Suprapubic skin (tissue), 3 donors: ENCODE data around the gene SLC2A9.

Source experiments
- POLR2A ChIP-seq, 2 donors: fragments of 450-650 bp; IDR thresholded peaks; one replicate each; pipeline ENCODE4 v1.6.1; 2017; ENCODE audit warnings: antibody characterized with exemption in 2 of 2, mild to moderate bottlenecking in 2 of 2, moderate library complexity in 2 of 2
- TF ChIP-seq, protein P1 (sequence below), 2 donors: fragments of 200-600 bp in 1 of 2; fragments of 450-650 bp in 1 of 2; sonication (generic) in 1 of 2; IDR thresholded peaks; one replicate each; pipeline ENCODE4 v1.5.1; 2016 to 2019; ENCODE audit warnings: antibody characterized with exemption in 2 of 2, mild to moderate bottlenecking in 1 of 2, moderate library complexity in 1 of 2

DNA sequence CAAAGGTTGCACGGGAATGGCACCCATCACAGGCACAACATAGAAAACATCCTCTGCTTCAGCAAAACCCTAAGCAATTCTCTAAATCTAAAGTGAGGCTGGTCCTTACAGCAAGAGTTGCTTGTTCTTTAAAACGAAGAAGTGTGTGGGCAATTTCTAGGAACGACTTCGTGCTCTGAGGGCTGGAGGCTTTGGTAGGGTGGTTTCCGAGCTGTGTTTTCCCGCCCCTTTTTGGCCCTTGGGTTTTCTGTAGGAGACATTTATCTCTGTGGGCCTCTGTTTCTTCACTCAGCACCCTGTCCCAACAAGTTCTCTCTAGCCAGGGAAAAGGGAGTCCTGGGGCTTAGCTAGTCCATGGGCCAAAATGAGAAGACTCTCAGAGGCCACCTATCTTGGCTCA is 84.2 kb downstream of the SLC2A9 start:
- no peak for TF ChIP-seq POLR2A (IDR thresholded peaks at IDR 0.05)
- TF ChIP-seq, protein P1, sequence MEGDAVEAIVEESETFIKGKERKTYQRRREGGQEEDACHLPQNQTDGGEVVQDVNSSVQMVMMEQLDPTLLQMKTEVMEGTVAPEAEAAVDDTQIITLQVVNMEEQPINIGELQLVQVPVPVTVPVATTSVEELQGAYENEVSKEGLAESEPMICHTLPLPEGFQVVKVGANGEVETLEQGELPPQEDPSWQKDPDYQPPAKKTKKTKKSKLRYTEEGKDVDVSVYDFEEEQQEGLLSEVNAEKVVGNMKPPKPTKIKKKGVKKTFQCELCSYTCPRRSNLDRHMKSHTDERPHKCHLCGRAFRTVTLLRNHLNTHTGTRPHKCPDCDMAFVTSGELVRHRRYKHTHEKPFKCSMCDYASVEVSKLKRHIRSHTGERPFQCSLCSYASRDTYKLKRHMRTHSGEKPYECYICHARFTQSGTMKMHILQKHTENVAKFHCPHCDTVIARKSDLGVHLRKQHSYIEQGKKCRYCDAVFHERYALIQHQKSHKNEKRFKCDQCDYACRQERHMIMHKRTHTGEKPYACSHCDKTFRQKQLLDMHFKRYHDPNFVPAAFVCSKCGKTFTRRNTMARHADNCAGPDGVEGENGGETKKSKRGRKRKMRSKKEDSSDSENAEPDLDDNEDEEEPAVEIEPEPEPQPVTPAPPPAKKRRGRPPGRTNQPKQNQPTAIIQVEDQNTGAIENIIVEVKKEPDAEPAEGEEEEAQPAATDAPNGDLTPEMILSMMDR (IDR thresholded peaks at IDR 0.05), result no peak
